Hematopoietic multipotent progenitor cell treated with erythropoietin and hydrocortisone succinate and interleukin-3 and kit ligand, for 4 days (in vitro differentiated cells): ENCODE results near the gene SPACDR.

Source experiments
- DNase-seq: peaks from one replicate; pipeline ENCODE4 v3.0.0-alpha.2; 2015

The SPACDR gene

DNA sequence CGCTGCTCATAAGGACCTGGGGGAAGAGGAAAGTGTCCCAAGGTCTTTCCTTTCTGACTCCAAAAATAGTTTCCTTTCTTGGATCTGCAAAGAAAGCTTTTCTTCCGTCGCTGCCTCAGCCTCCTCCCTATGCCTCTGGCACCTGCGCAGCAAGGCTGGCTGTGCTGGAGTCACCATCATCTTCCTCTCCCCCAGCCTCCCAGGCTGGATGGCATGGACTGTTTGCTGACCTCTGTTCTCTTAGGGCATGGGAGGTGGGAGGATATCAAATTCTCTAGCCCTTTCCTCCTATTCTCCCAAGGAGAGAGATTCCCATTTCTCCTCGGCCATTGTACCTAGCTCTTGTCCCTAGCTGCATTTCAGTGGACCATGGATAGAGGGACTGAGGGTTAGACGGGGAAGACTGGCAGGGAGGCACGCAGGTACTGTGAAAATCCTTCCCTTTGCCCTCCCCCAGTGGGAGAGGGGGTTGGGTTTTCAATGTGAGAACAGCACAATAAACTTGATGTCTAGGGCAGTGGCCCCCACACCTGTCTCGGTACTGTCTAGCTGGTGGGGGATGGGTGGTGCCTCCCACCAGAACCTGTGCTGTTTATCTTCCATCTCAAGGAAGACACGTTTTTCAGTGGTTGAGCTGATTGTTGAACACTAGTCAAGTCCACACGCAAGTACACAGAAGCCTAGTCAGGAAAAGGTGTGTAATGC is 30.3 kb downstream of the SPACDR start:
- no peak for DNase-seq

DNA sequence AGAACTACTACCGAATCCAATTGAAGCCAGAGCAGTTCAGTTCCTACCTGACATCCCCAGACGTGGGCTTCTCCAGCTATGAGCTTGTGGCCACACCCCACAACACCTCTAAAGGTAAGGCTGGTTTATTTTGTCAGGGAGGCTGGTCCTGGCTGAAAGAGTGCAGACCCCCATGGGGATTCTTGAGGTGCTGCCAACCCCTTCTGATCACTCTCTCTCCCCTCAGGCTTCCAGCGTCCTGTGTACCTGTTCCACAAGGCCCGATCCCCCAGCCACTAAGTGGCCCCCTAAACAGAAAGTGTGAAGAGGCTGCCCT is 30.8 kb downstream of the SPACDR start:
- no peak for DNase-seq

DNA sequence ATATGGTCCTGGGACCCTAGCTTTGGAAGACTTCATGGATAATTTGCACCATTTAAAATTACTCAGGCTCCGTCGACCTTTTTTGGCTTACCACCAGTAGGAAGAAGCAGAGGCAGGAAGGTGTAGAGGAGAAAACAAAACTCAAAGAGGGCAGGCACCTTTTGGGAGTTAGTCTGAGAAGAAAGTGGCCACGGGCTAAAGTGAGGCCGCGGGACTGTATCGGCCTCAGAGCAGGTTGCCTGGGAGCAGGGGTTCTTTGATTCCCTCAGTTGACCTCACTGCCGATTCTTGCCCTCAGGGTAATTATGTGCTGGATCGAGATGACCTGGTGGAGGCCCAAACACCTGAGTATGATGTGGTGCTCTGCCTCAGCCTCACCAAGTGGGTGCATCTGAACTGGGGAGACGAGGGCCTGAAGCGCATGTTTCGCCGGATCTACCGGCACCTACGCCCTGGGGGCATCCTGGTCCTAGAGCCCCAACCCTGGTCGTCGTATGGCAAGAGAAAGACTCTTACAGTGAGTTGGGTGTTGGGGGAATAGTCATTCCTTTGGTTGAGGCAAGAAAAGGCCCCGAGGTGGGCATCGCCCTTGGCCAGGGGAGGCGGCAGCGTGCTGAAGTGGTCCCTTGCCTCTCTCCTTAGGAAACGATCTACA is 31.3 kb downstream of the SPACDR start:
- DNase-seq, result no peak

DNA sequence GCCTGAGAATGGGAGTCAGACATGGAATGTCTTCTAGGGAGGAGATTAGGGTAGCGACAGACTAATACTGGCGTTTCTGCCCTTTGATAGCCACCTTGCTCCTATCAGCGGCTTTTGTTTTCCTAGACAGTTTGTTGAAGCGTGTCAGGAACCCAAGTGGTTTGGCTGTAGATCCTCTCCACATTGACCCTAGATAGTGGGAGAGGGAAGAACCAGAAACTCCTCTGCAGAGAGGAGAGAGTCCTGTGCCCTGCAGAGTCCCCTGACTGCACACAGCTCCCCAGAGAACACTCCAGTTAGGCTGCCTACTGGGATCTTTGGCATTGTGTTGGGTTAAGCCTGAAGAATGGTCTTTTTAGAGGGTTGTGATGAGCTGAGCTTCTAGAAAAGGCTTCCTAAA is 32.0 kb downstream of the SPACDR start:
- peak; percentile 32 for DNase-seq

DNA sequence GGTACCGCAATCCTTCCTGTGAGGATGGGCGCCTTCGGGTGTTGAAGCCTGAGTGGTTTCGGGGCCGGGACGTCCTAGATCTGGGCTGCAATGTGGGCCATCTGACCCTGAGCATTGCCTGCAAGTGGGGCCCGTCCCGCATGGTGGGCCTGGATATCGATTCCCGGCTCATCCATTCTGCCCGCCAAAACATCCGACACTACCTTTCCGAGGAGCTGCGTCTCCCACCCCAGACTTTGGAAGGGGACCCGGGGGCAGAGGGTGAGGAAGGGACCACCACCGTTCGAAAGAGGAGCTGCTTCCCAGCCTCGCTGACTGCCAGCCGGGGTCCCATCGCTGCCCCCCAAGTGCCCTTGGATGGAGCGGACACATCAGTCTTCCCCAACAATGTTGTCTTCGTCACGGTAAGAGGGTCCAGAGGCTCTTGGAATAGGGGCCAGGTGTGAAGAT is 32.7 kb downstream of the SPACDR start:
- DNase-seq, result no peak

DNA sequence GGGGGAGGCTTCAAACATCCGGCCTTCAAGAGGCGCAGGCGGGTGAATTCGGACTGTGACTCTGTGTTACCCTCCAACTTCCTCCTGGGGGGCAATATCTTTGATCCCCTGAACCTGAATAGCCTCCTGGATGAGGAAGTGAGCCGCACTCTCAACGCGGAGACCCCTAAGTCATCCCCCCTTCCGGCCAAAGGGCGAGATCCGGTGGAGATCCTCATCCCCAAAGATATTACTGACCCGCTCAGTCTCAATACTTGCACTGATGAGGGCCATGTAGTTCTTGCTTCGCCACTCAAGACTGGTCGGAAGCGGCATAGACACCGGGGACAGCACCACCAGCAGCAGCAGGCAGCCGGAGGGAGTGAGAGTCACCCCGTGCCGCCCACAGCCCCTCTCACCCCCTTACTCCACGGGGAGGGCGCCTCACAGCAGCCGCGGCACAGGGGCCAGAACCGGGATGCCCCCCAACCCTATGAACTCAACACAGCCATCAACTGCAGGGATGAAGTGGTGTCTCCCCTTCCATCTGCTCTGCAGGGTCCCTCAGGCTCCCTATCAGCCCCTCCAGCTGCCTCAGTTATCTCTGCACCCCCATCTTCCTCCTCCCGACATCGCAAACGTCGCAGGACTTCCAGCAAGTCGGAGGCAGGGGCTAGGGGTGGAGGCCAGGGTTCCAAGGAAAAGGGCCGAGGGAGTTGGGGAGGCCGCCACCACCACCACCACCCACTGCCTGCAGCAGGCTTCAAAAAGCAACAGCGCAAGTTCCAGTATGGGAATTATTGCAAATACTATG is 33.4 kb downstream of the SPACDR start:
- DNase-seq, result peak; percentile 31

DNA sequence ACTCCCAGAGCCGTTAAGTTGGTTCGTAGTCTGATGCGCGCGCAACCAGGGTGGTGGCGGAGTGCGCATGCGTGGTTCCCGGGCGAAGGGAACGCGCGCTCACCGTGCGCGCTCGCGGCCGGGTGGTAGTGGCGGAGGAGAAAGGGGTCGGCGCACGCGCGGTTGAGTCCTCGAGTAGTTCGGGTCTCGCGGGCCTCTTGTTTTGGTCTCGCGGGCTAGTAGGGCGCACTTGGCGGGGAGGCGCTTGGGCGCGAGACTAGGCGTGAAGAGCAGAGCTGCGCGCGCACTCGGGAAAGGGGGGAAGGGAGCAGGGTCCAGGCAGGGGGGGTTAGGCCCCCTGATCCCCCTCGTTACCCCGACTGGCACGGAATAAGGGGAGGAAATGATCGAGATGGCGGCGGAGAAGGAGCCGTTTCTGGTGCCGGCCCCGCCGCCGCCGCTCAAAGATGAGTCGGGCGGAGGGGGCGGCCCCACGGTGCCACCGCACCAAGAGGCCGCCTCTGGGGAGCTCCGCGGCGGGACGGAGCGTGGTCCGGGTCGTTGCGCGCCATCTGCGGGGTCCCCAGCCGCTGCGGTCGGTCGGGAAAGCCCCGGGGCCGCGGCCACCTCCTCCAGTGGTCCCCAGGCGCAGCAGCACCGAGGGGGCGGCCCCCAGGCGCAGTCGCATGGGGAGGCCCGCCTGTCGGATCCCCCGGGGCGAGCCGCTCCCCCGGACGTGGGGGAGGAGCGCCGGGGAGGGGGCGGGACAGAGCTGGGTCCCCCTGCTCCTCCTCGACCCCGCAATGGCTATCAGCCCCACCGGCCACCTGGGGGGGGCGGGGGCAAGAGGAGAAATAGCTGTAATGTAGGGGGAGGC is 34.2 kb downstream of the SPACDR start, which contains the start of gene MEPCE:
MEPCE (plus strand) TSS at position 195 of the 856 bp plus-strand sequence; CDS start at position 383, 188 bp downstream.
- peak; percentile 99 for DNase-seq

DNA sequence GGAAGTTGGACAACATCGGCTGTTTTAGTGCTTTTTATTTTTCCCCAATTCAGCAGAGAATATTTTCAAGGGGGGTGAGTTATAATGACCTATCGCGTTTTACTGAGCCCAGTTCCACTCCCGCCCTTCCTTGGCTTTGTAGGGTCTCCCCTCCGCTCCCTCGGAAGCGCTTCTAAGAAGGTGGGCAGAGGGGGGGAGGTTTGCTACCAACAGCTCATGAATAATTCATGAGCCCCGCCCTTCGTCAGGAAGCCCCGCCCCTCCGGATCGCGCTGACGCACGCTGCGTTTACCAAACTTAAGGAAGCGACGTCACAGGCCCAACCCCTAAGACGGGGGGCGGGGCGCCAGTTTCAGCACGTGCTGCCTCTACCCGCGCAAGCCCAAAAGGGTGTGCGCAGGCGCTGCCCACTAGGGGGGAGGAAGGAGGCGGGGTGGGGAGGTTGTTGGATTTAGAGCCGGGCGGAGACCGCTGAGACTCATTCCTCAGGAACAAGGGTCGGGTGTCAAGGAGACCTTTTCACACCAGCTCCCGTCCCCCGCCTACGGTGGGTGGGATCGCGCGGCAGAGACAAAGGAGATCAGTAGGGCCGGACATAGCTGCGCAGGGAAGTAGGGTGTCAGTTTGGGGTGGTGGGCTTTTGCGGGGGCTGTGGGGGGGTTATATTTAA is 35.0 kb downstream of the SPACDR start:
- DNase-seq, result peak; percentile 100

DNA sequence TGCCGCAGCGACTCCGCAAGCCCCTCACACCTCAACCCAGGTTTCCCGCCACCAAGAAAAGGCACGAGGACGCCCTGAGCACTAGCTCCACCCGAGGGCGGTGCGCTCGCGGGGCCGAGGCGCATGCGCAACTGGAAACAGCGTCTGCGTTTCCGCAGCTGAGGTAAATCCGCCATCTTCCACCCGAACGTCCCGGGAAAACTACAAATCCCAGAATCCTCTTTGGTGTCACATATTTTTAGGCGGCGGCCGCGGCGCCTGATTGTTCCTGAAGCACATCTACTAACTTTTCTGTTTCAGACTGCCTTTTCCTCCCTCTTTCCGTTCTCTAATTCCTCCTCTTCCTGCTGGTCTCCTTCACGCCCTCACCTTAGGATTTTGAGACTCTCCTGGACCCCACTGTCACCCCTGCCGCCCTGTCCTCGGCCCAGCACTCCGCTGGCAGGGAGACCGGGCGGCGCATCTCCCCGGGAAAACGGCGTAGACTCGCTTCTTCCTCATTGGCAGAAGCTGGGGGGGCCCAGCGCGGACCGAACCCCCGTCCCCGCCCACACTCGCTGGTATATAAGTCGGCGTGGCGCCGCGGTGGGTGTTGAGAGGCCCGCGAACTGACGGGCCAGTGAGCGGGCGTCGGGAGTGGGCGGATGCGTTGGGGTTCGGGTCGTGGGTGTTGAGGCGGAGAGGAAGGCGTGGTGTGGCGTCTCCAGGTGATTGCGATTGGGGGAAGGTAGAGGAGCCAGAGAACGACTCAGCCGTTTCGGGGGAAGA is 35.7 kb downstream of the SPACDR start, which contains the start of gene ZCWPW1:
ZCWPW1 (minus strand) TSS at position 505 of the 768 bp plus-strand sequence. CDS start 8,054 bp downstream, outside the sequence.
- peak; percentile 99 for DNase-seq

DNA sequence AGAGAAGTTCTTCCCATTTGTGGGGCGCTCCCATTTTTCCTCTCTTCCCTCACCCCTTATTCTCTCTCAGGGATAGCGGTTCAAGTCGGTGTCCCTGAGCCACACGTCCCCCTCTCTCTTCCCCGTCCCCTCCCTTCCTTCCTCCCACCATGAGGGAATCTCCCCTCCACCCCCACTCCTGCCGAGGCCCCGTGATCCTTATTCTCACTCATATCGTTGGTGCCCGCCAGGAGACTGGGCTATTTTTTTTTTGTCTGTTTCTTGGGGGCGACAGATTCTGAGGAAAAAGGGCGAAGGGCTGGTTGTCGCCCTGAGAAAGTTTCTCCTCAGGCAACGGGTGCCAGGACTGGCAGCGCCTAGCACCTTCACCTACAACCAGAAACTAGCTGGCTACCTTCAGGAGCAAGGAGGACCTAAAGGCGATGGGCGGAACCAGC is 36.3 kb downstream of the SPACDR start:
- DNase-seq, result no peak

DNA sequence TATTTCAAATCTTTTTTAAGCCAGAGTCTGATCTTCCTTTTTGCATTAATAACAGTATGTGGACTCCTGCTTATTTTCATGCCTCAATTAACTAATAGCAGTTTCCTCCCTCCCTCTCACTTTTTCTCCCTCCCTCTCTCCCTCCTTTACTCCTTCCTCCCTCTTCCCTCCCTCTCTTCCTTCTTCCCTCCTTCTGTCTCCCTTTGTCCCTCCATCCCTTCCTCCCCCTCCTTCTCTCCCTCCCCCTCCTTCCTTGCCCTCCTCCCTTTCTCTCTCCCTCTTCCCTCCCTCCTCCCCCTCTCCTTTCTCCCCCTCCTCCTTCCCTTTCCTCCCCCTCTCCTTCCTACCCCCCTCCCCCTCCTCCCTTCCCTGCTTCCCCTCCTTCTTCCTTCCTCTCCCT is 37.5 kb downstream of the SPACDR start:
- no peak for DNase-seq

DNA sequence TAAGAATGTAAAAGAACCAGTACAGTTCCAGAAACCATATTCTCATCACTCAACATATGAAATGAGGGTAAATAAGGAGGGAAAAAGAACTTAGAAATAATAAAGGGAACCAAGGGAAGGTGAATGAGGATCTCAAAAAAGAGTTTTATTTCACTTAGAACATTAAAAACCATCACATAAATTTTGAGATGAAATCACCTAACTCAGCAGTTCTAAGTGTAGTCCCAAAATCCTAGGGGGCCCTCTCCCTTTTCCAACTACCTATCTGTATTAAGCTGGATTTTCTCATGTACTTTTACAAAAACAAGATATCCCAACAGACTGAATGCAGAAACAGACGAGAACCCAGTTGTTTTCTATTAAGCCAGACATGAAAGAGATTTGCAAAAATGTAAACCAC is 38.7 kb downstream of the SPACDR start:
- no peak for DNase-seq

DNA sequence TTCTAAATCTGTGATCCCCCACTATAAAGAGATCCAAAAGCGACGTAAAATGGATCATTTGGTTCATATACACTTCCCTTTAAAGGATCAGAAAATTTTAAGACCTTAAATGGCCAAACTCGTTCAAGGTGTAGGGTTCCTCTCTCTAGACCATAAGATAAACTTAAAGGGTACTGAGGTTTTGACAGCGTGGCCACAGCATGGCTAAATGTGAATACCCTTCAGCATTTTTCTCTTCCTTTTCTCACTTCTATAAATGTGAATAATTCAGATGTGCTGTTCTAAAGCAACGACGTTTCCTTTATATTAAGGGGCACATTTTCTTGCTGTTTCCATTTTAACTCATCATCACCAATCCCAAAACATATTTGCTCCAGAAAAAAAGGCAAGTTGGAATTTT is 40.7 kb downstream of the SPACDR start:
- DNase-seq, result no peak

DNA sequence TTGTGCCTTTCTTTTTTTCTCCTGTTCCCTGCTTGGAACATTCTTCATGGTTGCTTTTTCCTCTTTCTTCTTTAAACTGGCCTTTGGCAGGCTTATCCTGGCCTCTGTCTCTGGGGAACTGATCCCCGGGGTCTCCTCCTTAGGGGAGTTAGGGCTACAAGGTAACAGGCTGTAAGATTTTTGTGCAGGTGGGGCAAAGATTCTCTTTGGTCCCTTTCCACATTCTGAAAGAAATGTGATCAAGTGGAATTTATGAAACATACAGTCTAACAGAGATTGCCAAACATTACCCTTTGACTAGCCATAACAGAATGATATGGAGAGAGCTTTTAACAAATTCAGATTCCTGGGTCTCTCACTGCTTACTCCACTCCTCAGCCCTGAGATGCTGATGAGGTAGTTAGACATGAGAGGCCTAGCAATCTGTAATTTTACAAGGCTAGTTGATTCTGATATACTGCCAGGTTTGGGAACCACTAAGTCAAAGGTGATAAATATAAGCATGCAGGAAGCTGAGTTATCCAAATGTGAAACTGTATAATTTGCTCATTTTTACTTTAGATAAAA is 44.3 kb downstream of the SPACDR start:
- DNase-seq, result no peak

DNA sequence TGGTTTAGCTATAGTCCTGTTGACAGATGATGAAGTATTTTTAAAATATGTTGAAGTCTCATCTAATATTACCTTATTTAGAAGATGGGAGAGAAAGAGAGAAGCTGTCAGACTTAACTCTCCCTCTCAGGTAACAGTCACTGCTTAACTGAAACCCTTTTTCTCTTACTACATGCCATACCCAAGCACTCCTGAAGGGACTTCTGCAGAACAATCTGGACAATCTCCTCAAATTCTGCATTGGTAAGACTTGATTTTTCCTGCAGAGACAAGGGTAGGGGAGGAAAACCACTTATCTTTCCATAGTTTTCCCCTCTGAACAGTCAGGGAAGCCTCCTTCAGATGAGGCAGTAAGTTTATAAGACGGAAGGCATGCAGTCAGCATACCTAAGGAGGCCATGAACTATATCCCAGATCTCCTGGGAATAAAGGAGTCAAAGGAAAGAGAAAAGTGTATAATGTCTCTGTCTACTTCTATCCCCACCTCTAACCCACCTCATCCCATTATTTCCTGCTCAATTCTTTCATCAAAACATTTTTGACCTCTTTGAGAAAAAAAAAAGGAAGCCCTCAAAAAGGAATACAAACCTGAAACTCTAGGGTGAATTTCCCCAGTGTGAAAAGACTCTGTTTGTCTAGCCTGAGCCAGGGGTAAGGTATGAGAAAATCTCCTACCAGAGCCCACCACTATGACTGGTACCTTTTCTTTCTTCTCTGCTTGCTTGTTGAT is 45.0 kb downstream of the SPACDR start:
- no peak for DNase-seq

DNA sequence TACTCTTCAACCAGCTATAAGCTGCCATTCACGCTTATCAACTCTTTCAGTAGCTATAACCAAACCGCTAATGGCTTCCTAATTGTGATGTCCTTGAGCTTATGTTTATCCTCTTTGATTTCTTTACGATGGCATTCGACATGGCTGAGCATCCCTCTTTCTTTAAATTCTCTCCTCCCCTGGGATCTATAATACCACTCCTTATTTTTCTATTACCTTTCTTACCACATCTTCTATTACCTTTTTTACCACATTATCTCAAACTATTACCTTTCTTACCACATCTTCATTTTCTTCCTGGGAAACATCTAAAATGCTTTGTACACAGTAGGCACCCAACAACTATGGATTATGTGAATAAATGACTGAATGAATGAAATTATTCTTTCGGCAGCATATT is 48.6 kb downstream of the SPACDR start:
- DNase-seq, result no peak

DNA sequence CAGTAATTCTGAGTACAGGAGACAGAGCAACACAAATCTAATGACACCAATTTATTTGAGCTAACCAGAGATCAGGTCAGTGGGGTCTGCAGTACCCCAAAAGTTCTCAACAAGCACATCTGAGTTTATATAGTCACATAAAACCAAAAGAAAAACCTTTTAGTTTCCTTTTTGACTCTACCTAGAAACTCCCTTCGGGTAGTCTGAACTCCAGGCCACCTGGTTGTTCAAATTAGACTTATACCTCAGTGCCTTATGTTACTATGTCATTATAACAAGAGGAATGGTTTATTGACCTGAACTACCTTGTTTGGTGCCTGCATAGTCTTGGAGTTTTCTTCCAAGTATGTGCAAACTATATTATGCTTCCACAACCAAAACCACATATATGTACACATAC is 50.2 kb downstream of the SPACDR start:
- no peak for DNase-seq

DNA sequence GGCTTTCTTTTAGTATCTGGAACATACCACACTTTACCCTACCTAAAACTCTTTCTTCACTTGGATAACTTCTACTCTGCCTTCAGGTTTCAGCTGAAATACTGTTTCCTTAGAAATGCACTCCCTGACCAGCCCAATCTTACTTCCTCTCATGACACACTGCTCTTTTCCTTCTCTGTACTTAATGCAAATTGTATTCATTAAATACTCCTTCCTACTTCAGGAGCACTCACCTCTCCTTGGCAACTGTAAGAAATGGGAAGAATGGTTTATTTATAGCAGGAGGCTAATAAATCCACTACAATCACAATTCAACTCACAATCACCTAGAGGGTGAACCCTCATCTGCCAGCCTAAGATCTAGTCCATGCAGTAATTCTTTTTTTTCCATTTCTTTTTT is 50.7 kb downstream of the SPACDR start:
- DNase-seq, result no peak

DNA sequence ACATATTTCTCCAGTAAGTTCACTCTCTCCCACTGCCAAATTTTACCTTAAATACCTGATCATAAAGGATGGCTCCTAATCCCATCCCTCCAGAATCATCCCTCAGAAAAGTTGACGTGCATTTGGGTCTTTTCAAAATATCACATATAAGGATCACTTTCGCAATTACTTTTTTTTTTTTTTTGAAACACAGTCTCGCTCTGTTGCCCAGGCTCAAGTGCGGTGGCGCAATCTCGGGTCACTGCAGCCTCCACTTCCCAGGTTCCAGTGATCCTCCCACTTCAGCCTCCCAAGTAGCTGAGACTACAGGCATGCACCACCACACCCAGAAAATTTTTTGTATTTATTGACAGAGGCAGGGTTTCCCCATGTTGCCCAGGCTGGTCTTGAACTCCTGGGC is 53.0 kb downstream of the SPACDR start:
- no peak for DNase-seq
